ENCODE results near the gene CLTA.

The CLTA gene

GRCh38 chr9:36188212-36188611 lies 2.5 kb upstream of the CLTA start:
- DNase-seq (ENCODE audit: low read depth in 1 of 2, low spot score in 1 of 2) = no peak

- DNase-seq (ENCODE audit: low read depth in 1 of 2, low spot score in 1 of 2) = no peak
Observed at GRCh38 chr9:36189976-36190375, 745 bp upstream of the CLTA start.

GRCh38 chr9:36191290-36191645 lies 547 bp downstream of the CLTA start:
- DNase-seq (ENCODE audit: low read depth in 1 of 2, low spot score in 1 of 2) = peak; percentile 9 to 18

- no peak for DNase-seq (ENCODE audit: low read depth in 1 of 2, low spot score in 1 of 2)
Observed at GRCh38 chr9:36191686-36192085, 965 bp downstream of the CLTA start.

- no peak for DNase-seq (ENCODE audit: low read depth in 1 of 2, low spot score in 1 of 2)
Observed at GRCh38 chr9:36192196-36192595, 1.5 kb downstream of the CLTA start.

GRCh38 chr9:36193023-36193422 lies 2.3 kb downstream of the CLTA start:
- DNase-seq (ENCODE audit: low read depth in 1 of 2, low spot score in 1 of 2) = no peak

- DNase-seq (ENCODE audit: low read depth in 1 of 2, low spot score in 1 of 2) = no peak
Observed at GRCh38 chr9:36194326-36195000, 3.7 kb downstream of the CLTA start.

GRCh38 chr9:36204906-36205547 lies 14.3 kb downstream of the CLTA start:
- no peak for DNase-seq (ENCODE audit: low read depth in 1 of 2, low spot score in 1 of 2)

- DNase-seq (ENCODE audit: low read depth in 1 of 2, low spot score in 1 of 2) = no peak
Observed at GRCh38 chr9:36207016-36207415, 16.3 kb downstream of the CLTA start.

GRCh38 chr9:36207546-36208012 lies 16.9 kb downstream of the CLTA start:
- no peak for DNase-seq (ENCODE audit: low read depth in 1 of 2, low spot score in 1 of 2)

- DNase-seq (ENCODE audit: low read depth in 1 of 2, low spot score in 1 of 2) = no peak
Observed at GRCh38 chr9:36208521-36209253, 18.0 kb downstream of the CLTA start.

- DNase-seq (ENCODE audit: low read depth in 1 of 2, low spot score in 1 of 2) = no peak
Observed at GRCh38 chr9:36210722-36211121, 20.0 kb downstream of the CLTA start.

GRCh38 chr9:36211510-36211909 lies 20.8 kb downstream of the CLTA start:
- no peak for DNase-seq (ENCODE audit: low read depth in 1 of 2, low spot score in 1 of 2)

- no peak for DNase-seq (ENCODE audit: low read depth in 1 of 2, low spot score in 1 of 2)
Observed at GRCh38 chr9:36213387-36213786, 22.7 kb downstream of the CLTA start.

- no peak for DNase-seq (ENCODE audit: low read depth in 1 of 2, low spot score in 1 of 2)
Observed at GRCh38 chr9:36213989-36214388, 23.3 kb downstream of the CLTA start.

GRCh38 chr9:36214571-36214970 lies 23.9 kb downstream of the CLTA start:
- DNase-seq (ENCODE audit: low read depth in 1 of 2, low spot score in 1 of 2) = no peak

- no peak for DNase-seq (ENCODE audit: low read depth in 1 of 2, low spot score in 1 of 2)
Observed at GRCh38 chr9:36217256-36217968, 26.7 kb downstream of the CLTA start.

GRCh38 chr9:36218011-36218410 lies 27.3 kb downstream of the CLTA start:
- no peak for DNase-seq (ENCODE audit: low read depth in 1 of 2, low spot score in 1 of 2)

GRCh38 chr9:36218411-36218901 lies 27.7 kb downstream of the CLTA start:
- no peak for DNase-seq (ENCODE audit: low read depth in 1 of 2, low spot score in 1 of 2)

- DNase-seq (ENCODE audit: low read depth in 1 of 2, low spot score in 1 of 2) = no peak
Observed at GRCh38 chr9:36221667-36222066, 30.9 kb downstream of the CLTA start.

- DNase-seq (ENCODE audit: low read depth in 1 of 2, low spot score in 1 of 2) = no peak
Observed at GRCh38 chr9:36222449-36222848, 31.7 kb downstream of the CLTA start.

Measured in stimulated activated CD4-positive, alpha-beta T cell treated with anti-CD3 and anti-CD28 coated beads, Interleukin-15, amount 100 ng/mL, for 1 hour (primary cell).